Measurements from ENCODE around the gene GRID2. TPM values are rescaled to one million over a fixed set of nuclear protein-coding genes. Genes with fewer than 3 reads are reported as not detected.

Gene GRID2
- total RNA-seq, 1 experiment from 2014 or later, result 2.2 TPM

GRCh38 chr4:93217431-93217830 lies 913.7 kb downstream of the GRID2 start:
- H3K27me3 ChIP-seq (ENCODE audit: low read length), result peaks cover 3% of the 10 kb centered on the region; the same call in 1 of the 2 replicates
- H3K4me1 ChIP-seq (ENCODE audit: insufficient read depth, low read length), result no peaks in the 10 kb centered on the region
- no peaks in the 10 kb centered on the region for H3K9me3 ChIP-seq (ENCODE audit: low read length)
- ChIA-PET CTCF (no interaction called here), POLR2A (ENCODE audit: unreplicated experiment) (no interaction called here)
- no peak for DNase-seq
- H3K79me2 ChIP-seq (ENCODE audit: low read length), result no peaks in the 10 kb centered on the region
- no peak overlapping the region for H3K4me2 ChIP-seq (ENCODE audit: low read length)
- no peaks in the 10 kb centered on the region for H4K20me1 ChIP-seq (ENCODE audit: low read length)
- no peak overlapping the region for H3K4me3 ChIP-seq (ENCODE audit: low read length)
- intact Hi-C loops (cut with micrococcal nuclease), result no loop called here
- no peak overlapping the region for H3K27ac ChIP-seq (ENCODE audit: low read length)
- BruUV-seq (replicated peaks), result no TSS peak
- no peak for ATAC-seq
- no peaks in the 10 kb centered on the region for H3K9me2 ChIP-seq (replicated peaks; ENCODE audit: low read length)
- no peaks in the 10 kb centered on the region for H3F3A ChIP-seq (ENCODE audit: low read length, unreplicated experiment)
- H3K9ac ChIP-seq (ENCODE audit: low read length), result no peak overlapping the region
- no peak overlapping the region for H2AFZ ChIP-seq (ENCODE audit: low read length)
- no peaks in the 10 kb centered on the region for H3K36me3 ChIP-seq (ENCODE audit: low read depth, low read length)
- no peak for TF ChIP-seq EZH2phosphoT487 (IDR thresholded peaks at IDR 0.05; ENCODE audit: borderline replicate concordance, low read length)
- TF ChIP-seq CTCF (conservative IDR thresholded peaks at IDR 0.05; ENCODE audit: low read depth, low read length), result no peak
- TF ChIP-seq EZH2 (IDR thresholded peaks at IDR 0.05; ENCODE audit: low read length, unreplicated experiment), result no peak

- no peaks in the 10 kb centered on the region for H3K4me1 ChIP-seq (ENCODE audit: insufficient read depth, low read length)
- no peaks in the 10 kb centered on the region for H3K9me2 ChIP-seq (replicated peaks; ENCODE audit: low read length)
- POLR2A ChIA-PET (ENCODE audit: unreplicated experiment), result no interaction called here
- ATAC-seq (no peak), DNase-seq (no peak)
- BruUV-seq (replicated peaks), result no TSS peak
- no peaks in the 10 kb centered on the region for H3K27me3 ChIP-seq (ENCODE audit: low read length)
- no peak overlapping the region for H3K4me2 ChIP-seq (ENCODE audit: low read length)
- CTCF ChIA-PET, result no interaction called here
- H3K27ac ChIP-seq (ENCODE audit: low read length), result no peak overlapping the region
- intact Hi-C loops (cut with micrococcal nuclease), result no loop called here
- no peaks in the 10 kb centered on the region for H3K79me2 ChIP-seq (ENCODE audit: low read length)
- no peaks in the 10 kb centered on the region for H3K36me3 ChIP-seq (ENCODE audit: low read depth, low read length)
- H3K9ac ChIP-seq (ENCODE audit: low read length), result no peak overlapping the region
- H2AFZ ChIP-seq (ENCODE audit: low read length), result no peak overlapping the region
- no peaks in the 10 kb centered on the region for H3F3A ChIP-seq (ENCODE audit: low read length, unreplicated experiment)
- no peaks in the 10 kb centered on the region for H4K20me1 ChIP-seq (ENCODE audit: low read length)
- TF ChIP-seq EZH2phosphoT487 (IDR thresholded peaks at IDR 0.05; ENCODE audit: borderline replicate concordance, low read length) (no peak), CTCF (conservative IDR thresholded peaks at IDR 0.05; ENCODE audit: low read depth, low read length) (no peak), EZH2 (IDR thresholded peaks at IDR 0.05; ENCODE audit: low read length, unreplicated experiment) (no peak)
- H3K4me3 ChIP-seq (ENCODE audit: low read length), result no peak overlapping the region
- H3K9me3 ChIP-seq (ENCODE audit: low read length), result no peaks in the 10 kb centered on the region
Measured at GRCh38 chr4:93221771-93222170, 918.0 kb downstream of the GRID2 start.

- no peak for DNase-seq
- Histone ChIP-seq H3K27ac (ENCODE audit: low read length) (no peak overlapping the region), H3K27me3 (ENCODE audit: low read length) (no peaks in the 10 kb centered on the region), H3K9ac (ENCODE audit: low read length) (no peak overlapping the region), H4K20me1 (ENCODE audit: low read length) (no peaks in the 10 kb centered on the region), H3K9me2 (replicated peaks; ENCODE audit: low read length) (no peaks in the 10 kb centered on the region), H3F3A (ENCODE audit: low read length, unreplicated experiment) (no peaks in the 10 kb centered on the region), H3K9me3 (ENCODE audit: low read length) (no peaks in the 10 kb centered on the region), H3K79me2 (ENCODE audit: low read length) (no peaks in the 10 kb centered on the region), H3K4me3 (ENCODE audit: low read length) (no peak overlapping the region), H3K4me2 (ENCODE audit: low read length) (no peak overlapping the region), H3K4me1 (ENCODE audit: insufficient read depth, low read length) (no peaks in the 10 kb centered on the region), H3K36me3 (ENCODE audit: low read depth, low read length) (no peaks in the 10 kb centered on the region), H2AFZ (ENCODE audit: low read length) (no peak overlapping the region)
- no peak for ATAC-seq
- intact Hi-C loops (cut with micrococcal nuclease), result no loop called here
- POLR2A ChIA-PET (ENCODE audit: unreplicated experiment), result no interaction called here
- no peak for TF ChIP-seq CTCF (conservative IDR thresholded peaks at IDR 0.05; ENCODE audit: low read depth, low read length)
- no peak for TF ChIP-seq EZH2 (IDR thresholded peaks at IDR 0.05; ENCODE audit: low read length, unreplicated experiment)
- TF ChIP-seq EZH2phosphoT487 (IDR thresholded peaks at IDR 0.05; ENCODE audit: borderline replicate concordance, low read length), result no peak
- no TSS peak for BruUV-seq (replicated peaks)
- CTCF ChIA-PET, result no interaction called here
Measured at GRCh38 chr4:93228021-93228420, 924.3 kb downstream of the GRID2 start.
